GM19025 (cell line): ENCODE data around the gene C11orf52.

Experiments used
- ATAC-seq: cut with Tn5 transposase; IDR thresholded peaks from one replicate; pipeline ENCODE4 v1.9.1; 2021; ENCODE audit warnings: mild to moderate bottlenecking, low read depth, moderate library complexity; ENCODE audit not compliant: unreplicated experiment

C11orf52 gene

DNA sequence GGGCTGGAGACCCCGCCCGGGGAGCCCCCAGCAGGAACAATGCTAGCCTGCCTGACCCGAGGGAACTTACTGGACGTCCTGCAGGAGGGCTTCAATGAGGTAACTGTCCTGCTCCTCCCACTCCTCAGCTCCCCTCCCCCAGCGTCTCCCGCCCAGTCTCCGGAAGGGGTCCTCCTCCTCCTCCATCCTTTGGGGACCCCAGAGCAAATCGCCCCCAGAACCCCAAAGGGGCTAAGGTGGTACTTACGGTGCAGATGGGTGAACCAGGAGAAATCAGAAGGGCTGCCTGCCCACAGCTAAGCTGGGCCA lies 18.7 kb downstream of the C11orf52 start:
- no peak for ATAC-seq

DNA sequence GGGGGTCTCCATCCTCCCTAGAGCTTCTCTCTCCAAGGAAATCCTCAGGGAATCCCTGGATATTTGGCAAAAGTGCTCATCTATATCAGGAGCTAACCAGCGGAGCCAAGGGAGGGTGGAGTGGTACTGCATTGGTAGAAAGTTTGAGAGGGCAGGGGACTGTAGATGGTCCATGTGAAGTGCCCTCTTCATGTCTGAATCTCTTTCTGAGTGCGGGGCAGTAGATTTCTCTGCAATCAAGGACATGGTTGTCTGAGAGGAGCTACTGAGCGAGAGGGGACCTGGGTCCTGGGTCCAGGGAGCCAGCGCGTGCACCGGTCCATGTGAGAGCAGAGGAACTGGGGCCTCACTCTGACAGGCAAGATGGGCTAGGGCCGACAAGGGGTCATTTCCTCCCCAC lies 19.1 kb downstream of the C11orf52 start:
- no peak for ATAC-seq

DNA sequence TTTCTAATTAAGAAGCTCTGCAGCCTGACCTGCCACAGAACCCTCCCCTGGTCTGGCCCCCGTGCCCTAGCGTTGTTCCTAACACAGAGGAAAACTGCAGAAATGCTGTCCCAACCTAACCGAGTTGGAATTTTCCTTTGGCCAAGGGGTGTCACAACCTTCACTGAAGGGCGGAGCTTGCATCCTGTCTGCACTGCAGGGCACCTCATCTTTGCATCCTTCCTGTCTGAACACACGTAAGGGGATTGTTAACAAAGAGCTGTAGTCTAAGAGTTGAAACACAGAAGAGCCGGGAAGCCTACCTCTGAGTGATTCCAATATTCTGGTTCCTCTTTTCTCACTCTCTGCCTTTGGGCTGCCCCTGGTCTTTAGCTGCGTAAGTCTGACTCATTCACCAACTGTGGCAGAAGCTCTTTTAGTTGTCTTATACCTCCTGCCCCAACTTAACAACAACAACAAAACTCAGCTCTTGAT lies 20.0 kb downstream of the C11orf52 start:
- ATAC-seq: peak; percentile 85

DNA sequence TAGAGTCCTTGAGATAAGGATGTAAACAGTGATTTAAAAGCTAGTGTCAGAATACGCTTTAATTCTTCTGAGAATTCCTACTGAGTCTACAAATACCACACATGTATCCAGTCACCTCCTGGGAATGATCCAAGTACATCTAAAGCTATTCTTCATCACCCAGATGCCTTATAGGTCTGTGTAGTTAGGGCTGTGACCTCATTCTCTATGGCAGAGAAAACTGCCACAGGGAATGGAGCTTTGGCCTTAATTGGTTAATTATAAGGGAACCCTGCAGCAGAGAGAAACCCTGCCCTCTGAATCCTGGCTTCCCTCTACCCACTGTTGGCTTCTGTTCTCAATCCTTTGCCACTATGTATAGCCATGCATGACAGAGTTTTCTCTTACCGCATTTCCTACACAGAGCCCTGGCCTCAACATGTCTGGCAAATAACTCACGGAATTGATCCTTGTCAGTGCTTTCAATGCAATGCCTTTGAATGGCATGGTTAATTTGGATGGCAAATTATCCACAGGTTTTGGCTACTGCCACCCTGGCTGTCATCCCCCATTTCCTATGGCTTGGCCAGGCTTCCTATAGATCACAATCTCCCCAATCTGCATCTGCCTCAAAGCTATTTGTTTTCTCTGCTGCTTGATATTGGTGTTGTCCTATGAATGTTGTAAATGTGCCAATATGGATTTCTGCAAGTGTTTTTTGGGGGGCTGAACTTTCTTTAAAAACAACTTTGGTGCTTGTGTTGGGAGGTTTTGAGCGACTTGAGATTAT lies 21.3 kb downstream of the C11orf52 start:
- ATAC-seq: no peak

DNA sequence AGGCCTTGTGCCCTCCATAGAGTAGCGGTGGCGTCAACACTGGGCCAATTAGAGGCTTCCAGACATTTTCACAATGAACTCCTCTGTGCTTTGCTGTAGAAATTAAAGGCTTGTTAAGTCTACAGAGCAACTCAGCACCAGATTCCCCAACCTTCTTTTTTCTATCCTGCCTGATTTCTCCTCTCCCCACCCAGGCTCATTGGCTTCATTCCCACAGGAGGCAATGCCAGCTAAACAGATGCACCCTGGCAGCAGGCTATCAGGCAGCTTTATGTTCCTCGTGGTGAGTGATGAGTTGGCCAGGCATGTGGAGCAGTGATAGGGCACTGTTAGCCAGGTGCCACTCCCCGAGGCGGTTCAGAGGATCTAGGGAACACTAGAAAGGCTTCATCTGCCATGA lies 23.2 kb downstream of the C11orf52 start:
- ATAC-seq: no peak

DNA sequence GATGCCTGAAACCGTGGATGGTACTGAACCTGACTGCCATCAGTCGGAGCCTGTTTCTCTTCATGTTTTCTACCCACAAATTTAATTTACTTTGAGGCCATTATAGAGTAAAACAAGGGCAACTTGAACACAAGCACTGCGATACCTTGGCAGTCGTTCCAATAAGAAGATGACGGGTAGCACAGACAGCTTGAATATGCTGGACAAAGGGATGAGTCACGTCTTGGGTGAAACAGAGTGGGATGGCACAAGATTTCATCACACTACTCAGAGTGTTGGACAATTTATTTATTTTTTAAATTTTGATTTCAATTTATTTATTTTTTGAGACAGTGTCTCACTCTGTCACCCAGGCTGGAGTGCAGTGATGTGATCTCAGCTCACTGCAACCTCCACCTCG lies 24.1 kb downstream of the C11orf52 start:
- no peak for ATAC-seq

DNA sequence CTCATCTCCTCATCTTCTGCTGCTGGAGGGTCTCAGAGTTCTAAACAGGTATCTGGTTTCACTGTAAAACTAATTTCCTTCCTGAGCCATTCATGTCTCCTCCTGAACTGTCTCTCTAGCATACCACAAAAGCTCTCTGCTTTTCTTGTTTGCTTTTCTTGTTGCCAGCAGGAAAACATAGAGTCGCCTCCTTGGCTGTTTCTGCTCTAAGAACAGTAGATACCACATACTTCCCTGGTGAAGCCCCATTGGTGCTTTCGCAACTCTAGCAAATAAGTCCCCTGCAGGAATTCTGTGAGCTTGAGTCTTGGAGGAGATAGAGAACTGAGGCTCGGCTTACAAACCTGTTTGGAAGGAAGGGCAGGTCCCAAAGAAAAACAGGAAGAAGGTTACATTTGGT lies 25.4 kb downstream of the C11orf52 start:
- ATAC-seq: no peak

DNA sequence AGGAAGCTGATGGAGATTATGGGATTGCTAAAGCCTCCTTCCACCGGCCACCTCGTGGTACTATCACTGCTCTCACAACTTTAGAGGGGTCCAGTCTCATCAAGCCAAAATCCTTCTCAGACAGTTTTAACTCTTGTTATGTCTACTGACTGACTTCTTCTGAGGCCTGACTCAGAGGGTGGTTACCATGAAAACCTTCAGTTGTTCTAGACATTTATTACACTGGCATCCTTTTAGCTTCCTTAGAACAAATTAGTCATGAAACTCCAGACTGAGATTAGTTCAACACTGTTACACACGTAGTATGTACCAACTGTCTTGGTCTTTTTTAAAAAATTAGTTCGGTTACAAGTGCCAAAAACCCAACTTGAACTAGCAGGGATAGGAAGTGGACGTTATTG lies 25.9 kb downstream of the C11orf52 start:
- ATAC-seq: no peak

DNA sequence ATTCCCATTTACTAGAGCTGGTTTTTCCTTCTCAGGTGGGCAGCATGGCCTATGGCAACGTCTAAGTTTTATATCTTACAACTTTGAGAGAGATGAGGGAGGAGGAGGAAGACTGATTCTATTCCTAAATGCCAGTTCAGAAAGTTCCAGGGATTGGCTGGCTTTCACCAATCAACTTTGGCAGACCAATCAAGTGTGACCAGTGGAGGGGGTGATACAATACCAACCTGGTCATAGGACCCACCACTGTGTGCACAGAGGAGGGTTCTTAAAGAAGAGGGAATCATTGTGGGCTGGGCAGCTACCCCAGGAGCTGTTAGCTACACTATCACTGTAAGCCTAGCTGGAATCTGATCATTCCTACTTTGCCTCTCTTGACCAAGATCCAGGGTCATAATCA lies 26.5 kb downstream of the C11orf52 start:
- ATAC-seq: no peak

DNA sequence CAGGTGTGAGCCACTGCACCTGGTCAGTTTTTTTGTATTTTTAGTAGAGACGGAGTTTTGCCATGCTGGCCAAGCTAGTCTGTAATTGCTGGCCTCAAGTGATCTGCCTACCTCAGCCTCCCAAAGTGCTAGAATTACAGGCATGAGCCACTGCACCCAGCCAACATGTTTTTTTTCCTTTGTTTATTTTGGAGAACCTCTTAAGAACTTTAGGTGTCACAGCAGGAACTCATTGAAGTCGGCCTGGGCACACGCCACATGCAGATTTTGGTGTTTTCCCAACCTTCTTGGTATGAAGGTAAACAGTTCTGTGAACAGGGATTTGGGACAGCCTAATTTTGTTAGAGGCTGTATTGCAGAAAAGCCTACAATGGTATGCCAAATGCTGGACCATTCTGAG lies 27.8 kb downstream of the C11orf52 start:
- ATAC-seq: no peak

DNA sequence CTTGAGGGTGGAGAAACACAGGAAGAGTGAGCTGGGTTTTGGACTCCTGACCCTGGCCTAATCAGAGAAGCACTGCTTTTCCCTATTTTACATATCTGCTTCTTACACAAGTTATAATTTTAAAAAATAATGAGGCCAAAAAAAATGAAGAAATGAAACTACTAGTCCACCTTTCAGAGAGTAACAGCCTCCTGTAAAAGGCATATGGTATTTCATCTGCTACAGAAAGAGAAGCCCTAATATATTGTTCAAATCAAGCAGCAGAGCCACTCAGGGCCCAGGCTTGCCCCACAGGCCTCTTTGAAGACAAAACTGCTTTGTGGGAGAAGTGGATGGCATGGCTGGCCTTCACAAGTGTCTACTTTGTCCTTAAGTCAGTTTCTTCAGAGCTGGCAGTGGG lies 28.4 kb downstream of the C11orf52 start:
- ATAC-seq: no peak

DNA sequence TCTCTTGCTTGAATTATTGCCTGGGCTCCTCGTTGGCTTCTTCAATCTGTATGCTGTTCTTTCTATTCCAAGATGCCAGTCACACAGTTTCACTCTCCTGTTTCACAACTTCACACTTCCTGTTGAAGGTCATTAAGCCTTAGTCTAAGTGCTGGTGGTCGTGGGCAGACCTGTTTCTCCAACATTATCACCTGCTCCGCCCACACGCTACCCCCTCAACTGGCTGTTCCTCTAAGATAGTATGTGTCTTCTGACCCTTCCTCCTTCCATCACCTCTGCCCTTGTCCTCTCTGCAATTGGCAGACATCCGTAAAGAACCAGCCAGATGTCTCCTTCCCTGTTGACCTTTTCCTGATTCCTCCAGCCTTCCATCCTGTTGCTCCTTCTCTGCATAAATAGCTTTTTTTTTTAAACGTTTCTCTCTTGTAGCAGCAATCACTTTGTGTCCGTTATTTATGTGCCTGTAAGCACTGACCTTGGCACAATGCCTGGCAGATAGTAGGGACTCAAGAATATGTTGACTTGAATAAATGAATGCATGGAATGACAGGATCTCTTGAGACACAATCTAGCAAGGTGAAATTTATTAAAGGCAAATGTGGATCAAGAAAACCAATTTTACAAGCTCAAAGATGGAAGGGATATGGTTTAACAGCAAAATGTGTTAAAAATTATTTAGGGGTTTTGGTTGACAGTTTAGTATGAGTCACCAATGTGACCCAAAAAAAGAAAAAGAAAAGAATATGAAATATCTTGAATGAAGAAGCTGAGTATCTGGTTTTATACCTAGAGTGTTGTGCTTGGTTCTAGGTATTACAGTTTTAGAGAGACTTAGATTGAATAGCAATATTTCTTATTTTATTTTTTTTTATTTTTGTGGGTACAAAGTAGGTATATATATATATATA lies 31.1 kb downstream of the C11orf52 start:
- ATAC-seq: no peak

DNA sequence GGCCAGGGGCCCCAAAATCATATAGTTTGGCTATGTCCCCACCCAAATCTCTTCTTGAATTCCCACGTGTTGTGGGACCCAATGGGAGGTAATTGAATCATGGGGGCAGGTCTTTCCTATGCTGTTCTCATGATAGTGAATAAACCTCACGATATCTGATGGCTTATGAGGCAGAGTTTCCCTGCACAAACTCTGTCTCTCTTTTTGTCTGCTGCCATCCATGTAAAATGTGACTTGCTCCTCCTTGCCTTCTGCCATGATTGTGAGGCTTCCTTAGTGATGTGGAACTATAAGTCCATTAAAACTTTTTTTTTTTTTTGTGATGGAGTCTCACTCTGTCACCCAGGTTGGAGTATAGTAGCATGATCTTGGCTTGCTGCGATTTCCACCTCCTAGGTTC lies 32.9 kb downstream of the C11orf52 start:
- ATAC-seq: no peak

DNA sequence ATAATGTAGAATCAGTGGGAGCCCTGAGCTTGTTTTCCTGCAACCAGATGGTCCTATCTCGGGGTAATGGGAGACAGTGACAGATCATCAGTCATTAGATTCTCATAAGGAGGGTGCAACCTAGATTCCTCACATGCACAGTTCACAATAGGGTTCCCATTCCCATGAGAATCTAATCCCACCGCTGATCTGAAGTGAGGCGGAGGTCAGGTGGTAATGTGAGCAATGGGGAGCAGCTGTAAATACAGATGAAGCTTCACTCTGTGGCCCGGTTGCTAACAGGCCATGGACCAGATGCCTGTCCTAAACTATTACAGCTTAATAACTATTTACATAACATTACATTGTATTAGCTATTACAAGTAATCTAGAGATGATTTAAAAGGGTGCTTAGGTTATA lies 35.4 kb downstream of the C11orf52 start:
- ATAC-seq: no peak

DNA sequence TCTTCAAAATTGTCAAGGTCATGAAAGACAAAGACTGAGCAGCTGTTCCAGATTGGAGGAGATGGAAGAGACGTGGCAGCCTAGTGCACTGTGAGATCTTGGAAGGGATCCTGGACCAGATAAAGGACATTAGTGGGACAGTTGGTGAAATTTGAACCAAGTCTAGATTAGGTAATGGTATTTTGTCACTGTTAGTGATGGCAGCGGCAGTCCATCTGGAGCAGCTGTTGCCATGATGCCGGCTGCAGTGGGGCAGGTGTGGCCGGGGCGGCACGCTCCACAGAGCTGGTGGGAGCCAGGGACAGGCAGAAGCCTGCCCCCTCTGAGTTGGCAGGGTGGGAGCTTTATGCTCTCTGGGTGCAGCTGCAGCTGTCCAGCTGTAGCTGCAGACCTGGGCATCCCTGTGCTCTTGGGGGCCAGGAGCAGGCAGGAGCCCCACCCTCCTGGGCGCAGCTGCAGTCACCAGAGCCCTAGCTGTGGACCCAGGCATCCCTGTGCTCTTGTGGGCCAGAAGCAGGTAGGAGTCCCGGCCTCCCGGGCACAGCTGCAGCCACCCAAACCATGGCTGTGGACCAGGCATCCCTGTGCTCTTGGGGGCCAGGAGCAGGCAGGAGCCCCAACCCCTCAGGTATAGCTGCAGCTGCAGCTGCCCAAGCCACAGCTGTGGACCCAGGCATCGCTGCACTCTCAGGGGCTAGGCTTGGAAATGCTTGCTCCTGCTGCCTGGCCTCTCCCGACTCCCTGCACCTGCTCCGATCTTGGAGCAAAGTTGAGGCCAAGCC lies 39.1 kb downstream of the C11orf52 start:
- no peak for ATAC-seq

DNA sequence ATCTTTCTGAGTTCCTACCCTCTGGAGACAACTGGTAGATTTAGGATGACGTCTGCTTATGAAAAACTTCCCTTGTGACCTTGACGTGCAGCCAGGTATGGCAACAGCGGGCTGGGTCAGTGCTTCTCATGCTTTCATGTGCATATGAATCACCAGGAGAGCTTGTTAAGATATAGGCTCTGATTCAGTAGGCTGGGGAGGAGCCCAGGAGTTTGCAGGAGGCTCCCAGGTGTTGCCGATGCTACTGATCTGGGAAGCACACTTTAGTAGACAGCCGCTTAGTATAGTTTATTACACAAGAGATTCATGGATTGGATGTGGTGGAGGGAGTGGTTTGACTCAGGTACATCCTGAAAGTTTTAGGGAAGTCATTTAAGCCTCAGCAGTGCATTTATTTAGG lies 42.2 kb downstream of the C11orf52 start:
- ATAC-seq: no peak

DNA sequence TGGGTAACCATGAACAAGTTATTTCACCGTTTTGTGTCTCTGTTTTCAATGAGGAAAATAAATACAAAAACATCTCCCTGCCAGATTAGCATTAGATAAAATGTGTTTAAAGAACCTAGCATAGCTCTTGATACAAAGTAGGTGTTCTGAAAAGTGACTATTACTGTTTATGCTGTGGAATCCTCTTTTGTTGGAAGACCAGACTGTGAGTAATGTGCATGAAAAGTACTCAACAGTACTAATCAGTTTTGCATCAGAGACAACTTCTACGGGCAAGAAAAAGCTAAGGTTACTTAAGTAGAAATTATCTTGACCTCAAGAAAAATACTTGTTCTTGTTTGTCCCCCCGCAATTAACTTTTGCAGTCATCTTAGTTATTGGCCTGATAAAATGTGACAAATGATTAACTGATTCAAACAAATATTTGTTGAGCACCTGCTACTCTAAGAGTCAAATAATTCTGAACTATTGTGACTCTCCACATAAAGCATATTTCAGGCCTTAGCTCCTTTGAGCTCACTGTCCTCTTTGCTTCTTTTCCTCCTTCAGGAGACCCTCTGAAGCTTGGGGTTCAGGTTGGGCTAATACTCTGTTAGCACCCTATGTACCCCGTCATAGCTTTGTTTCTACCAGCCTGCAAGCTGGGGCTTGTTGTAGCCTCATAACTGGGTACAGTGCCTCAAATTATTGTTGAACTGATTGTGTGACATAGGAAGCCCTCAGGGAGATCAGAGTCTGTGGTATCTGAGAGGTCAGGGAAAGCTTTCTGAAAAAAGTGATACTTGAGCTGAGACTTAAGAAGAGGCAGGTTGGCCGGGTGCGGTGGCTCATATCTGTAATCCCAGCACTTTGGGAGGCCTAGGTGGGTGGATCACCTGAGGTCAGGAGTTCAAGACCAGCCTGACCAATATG lies 42.9 kb downstream of the C11orf52 start:
- ATAC-seq: no peak

DNA sequence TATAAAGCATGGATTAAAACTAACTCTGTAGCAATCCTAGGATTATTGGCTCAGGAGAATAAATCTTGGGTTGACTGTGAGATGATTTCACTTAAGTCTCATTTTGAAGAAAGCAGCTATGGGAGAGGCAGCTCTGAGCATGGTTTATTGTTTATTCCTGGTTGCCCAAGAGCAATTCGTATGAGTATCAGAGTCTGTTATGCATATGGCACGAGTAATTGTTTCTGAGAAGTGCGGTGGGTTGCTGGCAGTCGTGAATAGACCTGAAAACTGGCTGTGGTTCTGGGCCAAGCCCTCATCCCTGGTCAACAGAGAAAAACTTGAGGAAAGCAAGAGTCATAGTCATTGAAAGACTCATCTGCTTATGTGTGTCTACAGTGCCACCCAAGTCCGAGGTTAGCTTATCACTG lies 45.2 kb downstream of the C11orf52 start:
- no peak for ATAC-seq

DNA sequence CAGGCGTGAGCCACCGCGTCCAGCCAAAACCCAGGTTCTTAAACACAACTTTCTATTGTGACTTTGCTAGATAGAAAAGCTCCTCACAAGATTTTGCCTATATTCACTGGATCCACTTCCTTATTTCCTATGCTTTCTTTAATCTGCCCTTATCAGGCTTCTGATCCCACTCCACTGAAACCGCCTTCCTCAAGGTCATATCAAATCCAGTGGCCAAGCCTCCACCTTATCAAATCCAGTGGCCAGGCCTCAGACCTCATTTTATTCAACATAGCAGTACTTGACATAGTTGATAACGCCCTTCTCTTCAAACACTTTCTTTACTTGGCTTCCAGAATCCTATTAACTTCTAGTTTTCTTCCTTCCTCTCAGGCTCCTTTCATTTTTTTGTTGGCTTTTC lies 48.0 kb downstream of the C11orf52 start:
- ATAC-seq: no peak

DNA sequence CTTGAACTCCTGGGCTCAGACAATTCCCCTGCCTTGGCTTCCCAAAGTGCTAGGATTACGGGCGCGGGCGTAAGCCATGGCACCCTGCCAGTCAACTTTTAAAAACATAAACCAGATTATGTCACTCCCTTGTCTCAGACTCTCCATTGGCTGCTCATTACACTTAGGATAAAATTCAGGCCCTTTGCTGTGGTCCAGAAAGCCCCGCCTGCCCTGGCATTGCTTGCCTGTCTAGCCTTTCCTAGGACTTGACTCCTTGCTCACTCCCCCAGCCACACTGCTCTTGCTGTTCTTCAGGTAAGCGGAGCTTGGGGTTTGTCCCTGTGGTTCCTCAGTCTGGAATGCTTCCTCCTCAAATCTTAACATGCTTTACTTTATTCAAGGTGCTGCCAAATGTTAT lies 48.9 kb downstream of the C11orf52 start:
- no peak for ATAC-seq
